GM12878 (cell line): ENCODE measurements around the gene HLA-A. TPM values are rescaled to one million over a fixed set of nuclear protein-coding genes. Genes with fewer than 3 reads are reported as not detected.

Experiments used
- ATAC-seq: fragments of 200-7000 bp; cut with Tn5 transposase; 3 replicates; pipeline ENCODE4 v1.9.1; 2020; ENCODE audit warnings: mild to moderate bottlenecking, moderate library complexity
- BruUV-seq: library from RNA; stranded (reverse); fragments of 400-500 nt; replicated peaks from 2 replicates; lab custom pipeline; 2021; lab: Mats Ljungman, UMichigan
- CTCF ChIA-PET: fragments of 300-600 bp; sonication (Branson Sonifier 250); formaldehyde crosslinking; extraction: SDS; loops from one replicate; lab custom pipeline; 2021; ENCODE audit warnings: inconsistent platforms; lab: Yijun Ruan, JAX
- POLR2A ChIA-PET: fragments of 350-600 bp; formaldehyde crosslinking; extraction: SDS; loops from one replicate; lab custom pipeline; 2021; ENCODE audit warnings: inconsistent platforms; lab: Charles Lee
- RAD21 ChIA-PET: fragments of 300-600 bp; sonication (Branson Sonifier 250); formaldehyde crosslinking; loops from one replicate; lab custom pipeline; 2023; ENCODE audit warnings: antibody characterized with exemption; ENCODE audit not compliant: unreplicated experiment; lab: Charles Lee
- SMC1A ChIA-PET: fragments of 300-600 bp; sonication (Branson Sonifier 250); formaldehyde crosslinking; loops from one replicate; lab custom pipeline; 2023; ENCODE audit not compliant: unreplicated experiment, uncharacterized antibody; lab: Charles Lee
- DNase-seq: peaks from one replicate; pipeline ENCODE4 v3.0.0-alpha.2; 2011; ENCODE audit warnings: low read depth, low spot score
- FAIRE-seq: peaks from 3 replicates; lab custom pipeline; 2011; peaks lifted over from hg19 to GRCh38; lab: Jason Lieb, UNC
- H2AFZ ChIP-seq: 2 replicates; pipeline ENCODE4 v1.6.0; 2011; ENCODE audit warnings: low read depth, low read length, control low read depth; ENCODE audit not compliant: control insufficient read depth
- H3K27ac ChIP-seq: 2 replicates; pipeline ENCODE4 v1.5.1; 2011; ENCODE audit warnings: control low read depth; ENCODE audit not compliant: control insufficient read depth, insufficient read depth
- H3K27me3 ChIP-seq, 2 experiments: replicated peaks in 1 of 2; 2 replicates each; pipeline versions ENCODE4 v1.6.0 to v1.6.1; 2011; ENCODE audit warnings: low read length in 1 of 2; ENCODE audit not compliant: control insufficient read depth in 2 of 2, insufficient read depth in 2 of 2
- H3K36me3 ChIP-seq, 2 experiments: 2 replicates each; pipeline ENCODE4 v1.5.1; 2011; ENCODE audit warnings: low read length in 1 of 2; ENCODE audit not compliant: control insufficient read depth in 2 of 2, insufficient read depth in 2 of 2
- H3K4me1 ChIP-seq: 2 replicates; pipeline ENCODE4 v1.6.1; 2011; ENCODE audit warnings: mild to moderate bottlenecking, low read length, moderate library complexity, mixed read lengths; ENCODE audit not compliant: control insufficient read depth, insufficient read depth
- H3K4me2 ChIP-seq: 2 replicates; pipeline ENCODE4 v1.6.0; 2011; ENCODE audit warnings: control low read depth; ENCODE audit not compliant: control insufficient read depth, insufficient read depth
- H3K4me3 ChIP-seq: fragments of 200-600 bp; sonication (generic); 2 replicates; pipeline ENCODE4 v1.5.1; 2016
- H3K79me2 ChIP-seq: 2 replicates; pipeline ENCODE4 v1.6.0; 2011; ENCODE audit warnings: low read length; ENCODE audit not compliant: control insufficient read depth, insufficient read depth
- H3K9ac ChIP-seq: 2 replicates; pipeline ENCODE4 v1.8.0; 2011; ENCODE audit warnings: low read length, control low read depth, mixed read lengths; ENCODE audit not compliant: control insufficient read depth, insufficient read depth
- H3K9me3 ChIP-seq: replicated peaks from 3 replicates; pipeline ENCODE4 v1.5.1; 2011; ENCODE audit warnings: mild to moderate bottlenecking, low read length; ENCODE audit not compliant: control insufficient read depth, insufficient read depth
- H4K20me1 ChIP-seq: 2 replicates; pipeline ENCODE4 v1.6.0; 2011; ENCODE audit not compliant: control insufficient read depth, insufficient read depth
- BHLHE40 ChIP-seq, 2 experiments: fragments of 450-650 bp in 1 of 2; IDR thresholded peaks; 2 replicates each; pipeline ENCODE4 v1.6.1; 2011 to 2017; ENCODE audit warnings: low read depth in 2 of 2, borderline replicate concordance in 1 of 2, improper control_type of control experiment in 1 of 2, low read length in 1 of 2, mild to moderate bottlenecking in 1 of 2
- IKZF1 ChIP-seq: fragments of 450-650 bp; conservative IDR thresholded peaks from 2 replicates; pipeline ENCODE4 v1.6.1; 2017; ENCODE audit warnings: antibody characterized with exemption, mild to moderate bottlenecking
- IKZF2 ChIP-seq, 2 experiments: fragments of 450-650 bp; IDR thresholded peaks; 2 replicates each; pipeline ENCODE4 v1.6.1; 2017; ENCODE audit warnings: mild to moderate bottlenecking in 2 of 2, moderate library complexity in 2 of 2
- MYB ChIP-seq: fragments of 150-350 bp; IDR thresholded peaks from 2 replicates; pipeline ENCODE4 v1.6.1; 2014; ENCODE audit warnings: mild to moderate bottlenecking, low read depth, low read length, borderline replicate concordance
- NR2C1 ChIP-seq: fragments of 450-650 bp; IDR thresholded peaks from 2 replicates; pipeline ENCODE4 v1.6.1; 2017; ENCODE audit warnings: antibody characterized with exemption, mild to moderate bottlenecking, moderate library complexity
- NR2F1 ChIP-seq: fragments of 450-650 bp; conservative IDR thresholded peaks from 2 replicates; pipeline ENCODE4 v1.6.1; 2017; ENCODE audit warnings: mild to moderate bottlenecking
- PBX3 ChIP-seq: IDR thresholded peaks from 2 replicates; pipeline ENCODE4 v1.6.1; 2011; ENCODE audit warnings: mild to moderate bottlenecking, low read depth, low read length, moderate library complexity; ENCODE audit not compliant: insufficient replicate concordance
- POLR2AphosphoS5 ChIP-seq: IDR thresholded peaks from 2 replicates; pipeline ENCODE4 v1.6.1; 2011; ENCODE audit warnings: mild to moderate bottlenecking, low read length, inconsistent platforms
- RAD51 ChIP-seq: fragments of 450-650 bp; IDR thresholded peaks from 2 replicates; pipeline ENCODE4 v1.6.1; 2016; ENCODE audit warnings: moderate library complexity, mild to moderate bottlenecking, inconsistent platforms
- SKIL ChIP-seq: fragments of 450-650 bp; IDR thresholded peaks from 2 replicates; pipeline ENCODE4 v1.6.1; 2017; ENCODE audit warnings: mild to moderate bottlenecking, low read depth, inconsistent platforms; ENCODE audit not compliant: poor library complexity, severe bottlenecking
- SPI1 ChIP-seq: IDR thresholded peaks from 2 replicates; pipeline ENCODE4 v1.6.1; 2011; ENCODE audit warnings: low read depth, mild to moderate bottlenecking, low read length, moderate library complexity, borderline replicate concordance; ENCODE audit not compliant: insufficient read depth
- STAT1 ChIP-seq: fragments of 450-650 bp; conservative IDR thresholded peaks from 2 replicates; pipeline ENCODE4 v1.6.1; 2014; ENCODE audit warnings: antibody characterized with exemption, mild to moderate bottlenecking
- SUZ12 ChIP-seq: fragments of 200-600 bp; sonication (generic); IDR thresholded peaks from one replicate; pipeline ENCODE4 v1.6.1; 2018; ENCODE audit warnings: antibody characterized with exemption, mild to moderate bottlenecking; ENCODE audit not compliant: unreplicated experiment
- WGBS: methylation state at CpG from one replicate; pipeline ENCODE4 v1.1.6; 2016; ENCODE audit warnings: low lambda C conversion rate; ENCODE audit not compliant: insufficient replicate concordance, insufficient coverage; ENCODE audit errors: missing lambda C conversion rate; 5-methylcytosine and 5-hydroxymethylcytosine counted together
- in situ Hi-C: fragments of 300-500 bp; cut with MboI; formaldehyde crosslinking; loops from 9 replicates; pipeline ENCODE4 v1.14.3; 2018; ENCODE audit warnings: mixed read lengths
- intact Hi-C: fragments of 100-400 bp; cut with micrococcal nuclease; formaldehyde crosslinking; loops from one replicate; pipeline ENCODE4 v1.14.2; 2022; ENCODE audit not compliant: unreplicated experiment
- polyA plus RNA-seq, 11 experiments: library from polyadenylated mRNA; depleted of rRNA in 4 of 11; unstranded in 6 of 11; stranded (reverse) in 5 of 11; fragments of >200 nt; fragmentation: Nextera tagmentation in 4 of 11; fragmentation: Illumina TruSeq in 1 of 11; extraction: Ambion mirVana in 4 of 11; extraction: Trizol in 1 of 11; gene quantifications; 1 replicate in 1 of 11; 2 replicates in 10 of 11; pipeline versions ENCODE4 v1.2.1 to v1.2.3, GENCODE V29; 2011 to 2016; ENCODE audit warnings: inconsistent platforms in 2 of 11, missing spikeins in 2 of 11, low read depth in 1 of 11
- total RNA-seq, 4 experiments: library from RNA; depleted of rRNA in 3 of 4; stranded (reverse); fragments of >200 nt in 3 of 4; fragmentation: Illumina TruSeq in 1 of 4; extraction: Trizol in 1 of 4; gene quantifications; 2 replicates each; pipeline versions ENCODE4 v1.2.1 to v1.2.3, GENCODE V29; 2013 to 2021

The HLA-A gene
- total and polyA plus RNA-seq, 10 of the 15 experiments (the other 5 are each of a cell fraction or from before 2014, with no cell fraction given), result 129 to 1,155 (median 749) TPM

- ChIA-PET RAD21 (interaction anchor here (1.3 kb wide), 1 partner anchor 103 kb away, joined by 3 read pairs; no protein-coding TSS in a partner anchor), SMC1A (interaction anchor here (0.7 to 1.3 kb wide), 3 partner anchors 10 to 210 kb away, joined by 4 read pairs; no protein-coding TSS in a partner anchor), POLR2A (no interaction called here), CTCF (no interaction called here)
- ATAC-seq (0 out of 3 replicates have a peak, but pooled peaks have one; percentile 24), DNase-seq (no peak), FAIRE-seq (no peak)
- intact Hi-C loops (no loop called here), in situ Hi-C loops (no loop called here)
- Histone ChIP-seq H4K20me1 (no peaks in the 10 kb centered on the region), H3K4me3 (no peak overlapping the region), H3K27ac (no peak overlapping the region), H3K9me3 (no peaks in the 10 kb centered on the region), H3K4me2 (no peak overlapping the region), H3K79me2 (no peaks in the 10 kb centered on the region), H3K4me1 (peaks cover 4% of the 10 kb centered on the region; the same call in 1 of the 2 replicates), H3K27me3 (no peaks in the 10 kb centered on the region), H3K36me3 (no peaks in the 10 kb centered on the region), H2AFZ (no peak overlapping the region), H3K9ac (no peak overlapping the region)
- no TSS peak for BruUV-seq
- TF ChIP-seq NR2C1 (no peak), SPI1 (0 out of 2 replicates have a peak, but pooled peaks have one; percentile 11), IKZF2 (IDR thresholded peaks at IDR 0.05) (peak in 1 of 2 experiments; percentile 32; a peak in 1 of 4 replicates), NR2F1 (no peak), IKZF1 (0 out of 2 replicates have a peak, but pooled peaks have one; percentile 15)
These were observed 17.1 kb downstream of the HLA-A start for GRCh38 chr6:29959467-29959866.

- Histone ChIP-seq H3K36me3 (no peaks in the 10 kb centered on the region), H3K27me3 (no peaks in the 10 kb centered on the region), H3K9me3 (no peaks in the 10 kb centered on the region), H3K9ac (no peak overlapping the region), H3K4me3 (no peak overlapping the region), H4K20me1 (no peaks in the 10 kb centered on the region), H3K4me2 (no peak overlapping the region), H2AFZ (no peak overlapping the region), H3K79me2 (peaks cover 5% of the 10 kb centered on the region), H3K27ac (no peak overlapping the region), H3K4me1 (peaks cover 5% of the 10 kb centered on the region; the same call in 1 of the 2 replicates)
- in situ Hi-C loops, result no loop called here
- no TSS peak for BruUV-seq
- DNase-seq (no peak), ATAC-seq (no peak), FAIRE-seq (no peak)
- intact Hi-C loops, result no loop called here
- POLR2A ChIA-PET, result no interaction called here
- SMC1A ChIA-PET, result no interaction called here
- RAD21 ChIA-PET, result no interaction called here
- WGBS, result 96% methylated on average over 1 of the region's 1 CpG
- CTCF ChIA-PET, result no interaction called here
- no peak for TF ChIP-seq SKIL
- TF ChIP-seq NR2F1, result no peak
- no peak for TF ChIP-seq SUZ12
- TF ChIP-seq PBX3, result no peak
- TF ChIP-seq STAT1, result no peak
- TF ChIP-seq MYB, result no peak
- TF ChIP-seq POLR2AphosphoS5, result no peak
- no peak for TF ChIP-seq BHLHE40 (IDR thresholded peaks at IDR 0.05; ENCODE audit: borderline replicate concordance in 1 of 2, low read depth in 2 of 2, low read length in 1 of 2)
- TF ChIP-seq RAD51, result no peak
These were observed 19.6 kb downstream of the HLA-A start for GRCh38 chr6:29961966-29962365.
